Measurements from ENCODE around the gene H2BW1.
"Not testable (repeated sequence)": the region's sequence is repeated elsewhere in the genome, so short reads cannot be mapped to it uniquely, and the experiment has no call there.

H2BW1 gene

DNA sequence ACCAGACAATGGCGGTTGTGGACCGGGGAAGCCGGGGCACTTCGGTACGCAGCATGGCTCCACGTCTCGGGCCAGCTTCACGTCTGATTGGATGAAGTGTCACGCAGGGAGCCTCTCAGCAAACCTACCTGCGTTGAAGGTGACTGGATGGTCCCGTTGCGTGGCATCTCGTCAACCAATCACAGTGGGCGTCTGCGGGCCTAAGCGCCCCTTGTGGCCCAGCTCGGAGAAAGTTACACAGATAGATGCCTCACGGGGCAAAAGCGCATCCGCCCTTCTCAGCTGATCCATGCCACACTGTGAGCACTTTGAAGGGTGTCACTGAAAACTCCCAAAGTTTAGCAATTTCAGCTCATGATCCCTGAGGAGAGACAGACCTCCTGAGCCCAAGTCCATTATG is at the start of gene H2BW1:
Gene H2BW1 (minus strand): TSS at position 103 of the 400 bp plus-strand sequence. CDS start 132 bp downstream, outside the sequence.
- DNase-seq = no peak

DNA sequence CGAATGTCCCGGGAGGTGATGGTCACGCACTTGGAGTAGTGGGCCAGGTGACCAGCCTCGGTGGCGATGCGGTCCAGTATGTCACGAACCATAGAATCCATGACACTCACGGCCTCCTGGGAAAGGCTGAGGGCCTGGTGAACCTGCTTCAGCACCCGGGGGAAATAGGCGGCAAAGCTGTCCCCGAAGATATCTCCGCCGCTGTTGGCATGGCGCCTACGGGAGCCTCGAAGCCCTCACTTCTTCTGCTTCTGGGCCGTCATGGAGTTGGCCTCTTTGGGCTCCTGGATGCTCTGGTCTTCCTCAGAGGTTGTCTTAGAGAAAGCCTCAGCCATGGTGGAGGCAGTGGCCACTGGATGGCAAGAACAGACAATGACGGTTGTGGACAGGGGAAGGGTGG is 49.1 kb upstream of the H2BW1 start:
- not testable (repeated sequence) for DNase-seq

DNA sequence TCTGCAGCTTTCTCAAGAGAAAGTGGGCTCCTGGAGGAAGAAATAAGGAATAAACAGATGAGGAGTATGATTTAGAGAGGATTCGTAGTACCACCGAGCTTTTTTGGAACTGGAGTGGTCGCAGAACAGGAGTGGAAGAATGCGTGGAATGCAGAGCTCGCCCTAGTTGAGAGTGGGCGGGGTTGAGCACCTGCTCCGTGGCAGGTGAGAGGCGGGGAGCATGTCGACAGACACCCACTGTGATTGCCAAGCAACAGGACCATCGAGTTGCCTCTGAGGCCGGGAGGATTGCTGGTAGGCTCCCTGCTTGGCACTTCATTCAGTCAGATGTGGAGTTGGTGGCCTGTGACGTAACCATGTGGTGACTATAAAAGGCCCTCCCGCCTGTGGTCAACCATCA is 41.4 kb upstream of the H2BW1 start:
- DNase-seq = not testable (repeated sequence)

GRCh38 chrX:104047171-104047570 is 33.7 kb upstream of the H2BW1 start:
- no peak for DNase-seq

DNA sequence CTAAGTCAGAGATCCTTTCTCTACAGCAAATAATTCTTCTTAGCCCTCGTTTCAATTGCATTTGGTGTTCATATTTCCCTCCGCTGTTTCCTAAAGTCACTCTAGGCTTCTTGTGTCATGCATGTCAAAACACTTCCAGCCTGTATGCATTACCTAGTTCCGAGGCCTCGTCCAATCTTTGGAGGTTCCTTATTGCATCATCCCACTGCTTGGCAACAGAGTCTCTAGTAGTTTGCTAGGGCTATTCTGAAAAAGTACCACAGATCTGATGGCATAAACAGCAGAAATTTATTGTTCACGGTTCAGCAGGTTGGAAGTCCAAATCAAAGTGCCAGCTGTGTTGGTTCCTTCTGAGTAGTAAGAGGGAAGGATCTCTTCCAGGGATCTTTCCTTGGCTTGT is 32.1 kb upstream of the H2BW1 start:
- no peak for DNase-seq

GRCh38 chrX:104041003-104041402 is 27.5 kb upstream of the H2BW1 start:
- no peak for DNase-seq

- no peak for DNase-seq
Measured at GRCh38 chrX:104039689-104040505, 26.4 kb upstream of the H2BW1 start, which contains the start of gene H2BW2. TSS of gene H2BW2 (plus strand) at chrX:104039956. CDS start at chrX:104039995, 39 bp downstream.

GRCh38 chrX:104018126-104018525 is 4.6 kb upstream of the H2BW1 start:
- DNase-seq = no peak

DNA sequence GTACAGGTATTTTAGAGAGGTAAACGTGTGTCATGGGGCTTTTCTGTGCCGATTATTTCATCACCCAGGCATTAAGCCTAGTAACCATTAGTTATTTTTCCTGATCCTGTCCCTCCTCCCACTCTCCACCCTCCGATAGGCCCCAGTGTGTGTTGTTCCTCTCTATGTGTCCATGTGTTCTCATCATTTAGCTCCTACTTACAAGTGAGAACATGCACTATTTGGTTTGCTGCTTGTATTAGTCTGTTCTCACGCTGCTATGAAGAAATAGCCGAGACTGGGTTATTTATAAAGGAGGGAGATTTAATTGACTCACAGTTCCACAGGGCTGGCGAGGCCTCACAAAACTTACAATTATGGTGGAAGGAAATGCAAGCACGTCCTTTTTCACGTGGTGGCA is 2.1 kb upstream of the H2BW1 start:
- DNase-seq = not testable (repeated sequence)

- no peak for DNase-seq
Measured at GRCh38 chrX:104013158-104013557, 350 bp downstream of the H2BW1 start.

- DNase-seq = no peak
Measured at GRCh38 chrX:104008831-104009230, 4.7 kb downstream of the H2BW1 start.

DNA sequence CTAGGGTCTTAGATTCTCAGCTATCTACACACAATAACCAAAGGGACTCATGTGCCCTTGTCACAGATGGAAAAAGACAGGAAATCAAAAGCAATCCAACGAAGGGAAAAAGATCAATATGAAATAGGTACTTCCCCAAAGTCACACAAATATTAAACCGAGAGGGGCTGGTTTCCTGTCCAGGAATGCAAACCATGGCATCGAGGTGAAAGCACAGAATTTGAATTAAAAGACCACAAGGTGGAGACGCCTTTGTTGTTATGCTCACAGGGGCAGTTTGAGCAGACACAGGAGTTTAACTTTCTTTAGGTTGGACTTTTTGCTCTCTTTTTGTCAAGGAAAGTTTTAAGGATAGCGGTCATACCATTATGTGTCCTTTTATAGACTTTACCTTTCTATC is 14.3 kb downstream of the H2BW1 start:
- no peak for DNase-seq

GRCh38 chrX:103983508-103983907 is 30.0 kb downstream of the H2BW1 start:
- not testable (repeated sequence) for DNase-seq

GRCh38 chrX:103962411-103963278 is 50.9 kb downstream of the H2BW1 start, which contains the start of gene TMSB15B:
TSS of gene TMSB15B (plus strand) at chrX:103962627.
- not testable (repeated sequence) for DNase-seq

Data from activated CD4-positive, alpha-beta T cell treated with anti-CD3 and anti-CD28 coated beads for 48 hours (primary cell).